Trophoblast cell (in vitro differentiated cells and primary cell): ENCODE measurements around the gene SFT2D3. TPM values are rescaled to one million over a fixed set of nuclear protein-coding genes. Genes with fewer than 3 reads are reported as not detected.

Experiments
- DNase-seq, 2 donors: peaks; one replicate each; pipeline ENCODE4 v3.0.0-alpha.2; 2016
- H2AFZ ChIP-seq: 2 replicates; pipeline ENCODE4 v1.6.1; 2013; ENCODE audit warnings: low read length, moderate library complexity, mild to moderate bottlenecking; ENCODE audit not compliant: insufficient read depth, poor library complexity
- H2AK5ac ChIP-seq: 2 replicates; pipeline ENCODE4 v1.6.1; 2013; ENCODE audit warnings: mild to moderate bottlenecking, low read length
- H2BK120ac ChIP-seq: 2 replicates; pipeline ENCODE4 v1.6.1; 2013; ENCODE audit warnings: low read length, mild to moderate bottlenecking, moderate library complexity; ENCODE audit not compliant: insufficient read depth, poor library complexity
- H2BK12ac ChIP-seq: 2 replicates; pipeline ENCODE4 v1.6.1; 2013; ENCODE audit warnings: mild to moderate bottlenecking, low read length, moderate library complexity
- H2BK5ac ChIP-seq: 2 replicates; pipeline ENCODE4 v1.6.1; 2013; ENCODE audit warnings: low read length, low read depth, moderate library complexity, mild to moderate bottlenecking; ENCODE audit not compliant: poor library complexity
- H3K14ac ChIP-seq: 2 replicates; pipeline ENCODE4 v1.6.1; 2013; ENCODE audit warnings: mild to moderate bottlenecking, low read length
- H3K18ac ChIP-seq: 2 replicates; pipeline ENCODE4 v1.6.1; 2013; ENCODE audit warnings: mild to moderate bottlenecking, low read length
- H3K23ac ChIP-seq: 2 replicates; pipeline ENCODE4 v1.6.1; 2013; ENCODE audit warnings: low read length
- H3K27ac ChIP-seq: 2 replicates; pipeline ENCODE4 v1.5.1; 2013; ENCODE audit warnings: low read depth, mild to moderate bottlenecking, inconsistent platforms, low read length, moderate library complexity
- H3K27me3 ChIP-seq: 2 replicates; pipeline ENCODE4 v1.6.1; 2013; ENCODE audit warnings: inconsistent platforms, mild to moderate bottlenecking, low read length, moderate library complexity; ENCODE audit not compliant: insufficient read depth
- H3K36me3 ChIP-seq, 2 experiments: 1 replicate in 1 of 2; 2 replicates in 1 of 2; pipeline ENCODE4 v1.6.1; 2013; ENCODE audit warnings: low read length in 2 of 2, mild to moderate bottlenecking in 2 of 2, moderate library complexity in 1 of 2; ENCODE audit not compliant: insufficient read depth in 2 of 2, control insufficient read depth in 1 of 2
- H3K4ac ChIP-seq: 2 replicates; pipeline ENCODE4 v1.6.1; 2013; ENCODE audit warnings: low read depth, mild to moderate bottlenecking, low read length, moderate library complexity
- H3K4me1 ChIP-seq, 2 experiments: 1 replicate in 1 of 2; 2 replicates in 1 of 2; pipeline ENCODE4 v1.6.1; 2013; ENCODE audit warnings: low read length in 2 of 2, mild to moderate bottlenecking in 2 of 2, moderate library complexity in 1 of 2; ENCODE audit not compliant: insufficient read depth in 2 of 2, control insufficient read depth in 1 of 2
- H3K4me2 ChIP-seq: 2 replicates; pipeline ENCODE4 v1.6.1; 2013; ENCODE audit warnings: inconsistent platforms, mild to moderate bottlenecking, low read length, moderate library complexity
- H3K4me3 ChIP-seq: 2 replicates; pipeline ENCODE4 v1.5.1; 2013; ENCODE audit warnings: mild to moderate bottlenecking, low read depth, low read length, inconsistent platforms
- H3K79me1 ChIP-seq: one replicate; pipeline ENCODE4 v1.6.1; 2013; ENCODE audit warnings: low read length
- H3K79me2 ChIP-seq: 2 replicates; pipeline ENCODE4 v1.6.1; 2013; ENCODE audit warnings: low read length, mild to moderate bottlenecking; ENCODE audit not compliant: control insufficient read depth, insufficient read depth, poor library complexity
- H3K9ac ChIP-seq: 2 replicates; pipeline ENCODE4 v1.6.1; 2013; ENCODE audit warnings: mild to moderate bottlenecking, low read length
- H3K9me3 ChIP-seq: 2 replicates; pipeline ENCODE4 v1.6.1; 2013; ENCODE audit warnings: low read depth, mild to moderate bottlenecking, control low read depth, inconsistent platforms, low read length; ENCODE audit not compliant: insufficient read depth
- H4K12ac ChIP-seq: 2 replicates; pipeline ENCODE4 v1.6.1; 2013; ENCODE audit warnings: low read depth, mild to moderate bottlenecking, low read length, moderate library complexity
- H4K8ac ChIP-seq: 2 replicates; pipeline ENCODE4 v1.6.1; 2013; ENCODE audit warnings: low read depth, mild to moderate bottlenecking, low read length, moderate library complexity
- H4K91ac ChIP-seq: one replicate; pipeline ENCODE4 v1.6.1; 2013; ENCODE audit warnings: low read depth, mild to moderate bottlenecking, low read length, moderate library complexity
- WGBS: extraction: QIAGEN DNeasy Blood & Tissue Kit; methylation state at CpG from one replicate; pipeline ENCODE4 v1.1.7; 2013; ENCODE audit warnings: missing lambda C conversion rate; ENCODE audit not compliant: insufficient read length, insufficient coverage; ENCODE audit errors: extremely low coverage; 5-methylcytosine and 5-hydroxymethylcytosine counted together
- polyA plus RNA-seq: library from polyadenylated mRNA; stranded (reverse); fragments of 200-250 nt; gene quantifications from 2 replicates; pipeline ENCODE4 v1.2.3, GENCODE V29; 2013

Gene SFT2D3, protein sequence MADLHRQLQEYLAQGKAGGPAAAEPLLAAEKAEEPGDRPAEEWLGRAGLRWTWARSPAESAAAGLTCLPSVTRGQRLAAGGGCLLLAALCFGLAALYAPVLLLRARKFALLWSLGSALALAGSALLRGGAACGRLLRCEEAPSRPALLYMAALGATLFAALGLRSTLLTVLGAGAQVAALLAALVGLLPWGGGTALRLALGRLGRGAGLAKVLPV
- 5.4 and 6.1 TPM in 2 replicates for polyA plus RNA-seq

DNA sequence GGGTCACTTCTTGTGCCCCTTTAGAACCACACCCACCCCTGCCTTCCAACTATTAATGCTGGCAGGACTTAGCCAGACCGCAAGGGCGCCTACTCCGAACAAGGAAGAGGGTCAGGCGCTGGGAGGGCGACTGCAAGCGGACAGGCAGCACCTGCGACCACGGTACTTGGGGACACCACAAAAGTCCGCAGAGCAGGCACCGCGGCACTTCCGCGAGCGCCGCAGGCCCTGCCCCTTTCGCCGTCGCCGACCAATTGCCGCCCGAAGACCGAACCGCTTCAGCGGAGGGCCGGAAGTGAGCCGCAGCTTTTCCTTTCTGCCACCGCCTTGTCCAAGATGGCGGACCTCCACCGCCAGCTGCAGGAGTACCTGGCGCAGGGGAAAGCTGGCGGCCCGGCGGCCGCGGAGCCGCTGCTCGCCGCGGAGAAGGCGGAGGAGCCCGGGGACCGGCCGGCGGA, at the start of gene SFT2D3:
Gene SFT2D3 (plus strand): TSS at position 305 of the 458 bp plus-strand sequence. CDS start 32 bp downstream, at position 337.
- H3K18ac ChIP-seq = peak within 1 kb of the TSS; percentile 80
- H2AFZ ChIP-seq = peak within 1 kb of the TSS; percentile 92
- no peak within 1 kb of the TSS for H3K23ac ChIP-seq
- peaks cover 5 to 9% of the 10 kb centered on the region in 2 experiments for H3K36me3 ChIP-seq
- H3K14ac ChIP-seq = peak within 1 kb of the TSS; percentile 98
- peak within 1 kb of the TSS; percentile 88 for H4K91ac ChIP-seq
- H2BK12ac ChIP-seq = no peak within 1 kb of the TSS
- H3K4me3 ChIP-seq = peak within 1 kb of the TSS; percentile 92
- peak within 1 kb of the TSS; percentile 94 for H4K8ac ChIP-seq
- peak within 1 kb of the TSS; percentile 84 for H2BK120ac ChIP-seq
- DNase-seq = peak; percentile 92 to 93
- H3K9me3 ChIP-seq = no peaks in the 10 kb centered on the region
- H3K27ac ChIP-seq = peak within 1 kb of the TSS; percentile 92
- H4K12ac ChIP-seq = peak within 1 kb of the TSS; percentile 92
- no CpG with 5 or more reads among the region's 44 CpGs for WGBS
- peak within 1 kb of the TSS; percentile 51 for H2AK5ac ChIP-seq
- peaks cover 9% of the 10 kb centered on the region for H3K79me2 ChIP-seq
- peaks cover 10% of the 10 kb centered on the region for H3K79me1 ChIP-seq
- H3K4ac ChIP-seq = peak within 1 kb of the TSS; percentile 77
- H2BK5ac ChIP-seq = peak within 1 kb of the TSS; percentile 93
- peak within 1 kb of the TSS; percentile 98 for H3K4me2 ChIP-seq
- no peaks in the 10 kb centered on the region for H3K27me3 ChIP-seq
- H3K4me1 ChIP-seq = peaks cover 5 to 10% of the 10 kb centered on the region in 2 experiments
- H3K9ac ChIP-seq = peak within 1 kb of the TSS; percentile 96

DNA sequence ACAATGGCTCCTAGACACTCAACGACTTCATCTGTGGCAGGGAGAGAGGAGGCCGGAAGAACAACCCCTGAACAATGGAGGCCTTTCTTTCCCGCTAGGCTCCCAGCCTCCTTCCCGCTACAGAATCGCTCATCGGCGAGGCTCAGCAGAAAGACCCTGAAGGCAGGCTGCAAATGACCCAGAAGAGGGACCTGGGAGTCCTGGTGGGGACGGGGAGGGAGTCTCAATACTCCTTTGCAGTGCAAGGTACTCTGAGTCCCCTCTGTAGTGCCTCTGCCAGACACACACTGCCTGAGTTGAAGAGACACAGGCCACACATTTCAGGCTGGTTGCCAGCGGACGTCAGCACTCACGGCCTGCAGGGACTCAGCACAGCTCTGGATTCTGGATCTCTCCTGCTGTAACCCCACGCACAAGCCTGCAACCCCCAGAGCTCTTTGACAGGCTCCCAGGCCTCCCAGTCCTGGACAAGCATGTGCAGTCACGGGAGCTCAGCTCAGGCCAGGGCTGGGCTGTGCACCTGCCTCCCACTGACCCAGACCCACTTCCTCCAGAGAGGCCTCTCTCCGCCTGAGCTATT, 49.2 kb upstream of the SFT2D3 start:
- Histone ChIP-seq H3K9ac (no peak overlapping the region), H3K27ac (peak overlapping the region; percentile 42), H3K9me3 (peaks cover 2% of the 10 kb centered on the region), H3K27me3 (no peaks in the 10 kb centered on the region), H3K79me2 (no peaks in the 10 kb centered on the region), H3K36me3 (peaks cover 0 to 2% of the 10 kb centered on the region in 2 experiments), H3K18ac (no peak overlapping the region), H3K4me3 (no peak overlapping the region), H2AK5ac (no peak overlapping the region), H3K79me1 (no peaks in the 10 kb centered on the region), H2BK5ac (no peak overlapping the region), H3K23ac (no peak overlapping the region), H2BK12ac (peak overlapping the region; percentile 7), H3K14ac (no peak overlapping the region), H3K4ac (no peak overlapping the region), H4K12ac (no peak overlapping the region), H4K8ac (no peak overlapping the region), H3K4me1 (peaks cover 12 to 17% of the 10 kb centered on the region in 2 experiments), H2AFZ (no peak overlapping the region), H3K4me2 (no peak overlapping the region), H2BK120ac (no peak overlapping the region), H4K91ac (no peak overlapping the region)
- no CpG with 5 or more reads among the region's 14 CpGs for WGBS
- DNase-seq = no peak

DNA sequence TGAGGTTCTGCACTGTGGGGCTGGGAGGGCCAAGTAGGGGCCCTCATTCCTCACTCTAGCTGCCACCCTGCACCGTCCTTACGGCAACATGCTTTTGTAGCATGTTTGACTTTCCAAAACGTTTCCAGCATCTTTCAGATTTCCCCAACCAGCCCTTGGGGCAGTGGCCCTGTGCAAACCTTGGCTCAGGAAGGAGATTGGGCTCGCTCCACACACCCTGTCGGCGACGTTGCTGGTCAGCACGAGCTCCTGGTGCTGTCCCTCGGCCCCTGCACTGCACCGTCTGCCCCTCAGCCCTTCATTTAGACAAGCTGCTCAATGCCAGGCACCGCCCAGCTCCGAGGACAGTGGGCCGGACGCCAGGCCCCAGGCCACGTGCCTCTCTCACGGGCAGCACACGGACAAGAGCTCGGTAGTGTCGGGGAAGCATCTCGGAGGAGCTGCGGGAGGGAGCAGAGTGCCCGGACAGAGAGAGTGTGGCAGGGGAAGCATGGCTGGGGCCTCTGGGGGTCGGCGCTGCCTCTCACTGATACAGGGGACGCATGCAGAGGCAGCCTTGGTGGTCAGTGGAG, 48.4 kb upstream of the SFT2D3 start:
- H3K9me3 ChIP-seq = peaks cover 2% of the 10 kb centered on the region

DNA sequence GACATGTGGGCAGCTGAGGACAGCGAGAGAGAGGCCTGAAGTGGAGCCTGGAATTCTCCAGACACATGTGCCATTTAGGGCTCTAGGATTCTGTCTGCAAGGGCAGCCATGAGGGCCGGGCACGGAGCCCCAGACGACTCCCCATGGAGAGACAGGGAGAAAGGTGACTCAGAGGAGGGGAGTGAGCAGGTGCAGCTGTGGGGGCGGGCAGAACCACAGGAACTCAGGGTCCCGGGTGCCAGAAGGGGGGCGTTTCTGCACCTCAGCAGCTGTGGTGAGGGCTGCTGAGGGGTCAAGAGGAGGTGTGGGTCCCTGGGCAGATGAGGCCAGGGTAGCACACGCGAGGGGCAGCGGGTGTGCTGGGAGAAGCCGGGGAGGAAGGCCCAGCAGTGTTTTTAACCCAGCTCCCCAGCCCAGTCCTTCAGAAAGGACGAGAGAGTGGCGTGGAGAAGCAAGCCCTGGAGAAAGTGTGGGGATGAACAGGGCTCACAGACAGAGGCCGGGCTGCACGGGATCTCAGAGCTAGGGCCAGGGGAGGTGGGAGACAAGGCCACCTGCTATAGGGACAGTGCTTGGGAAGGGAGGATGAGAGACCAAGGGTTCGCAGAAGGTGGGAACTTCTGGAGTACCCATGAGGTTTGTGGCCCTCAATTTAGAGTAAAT, 47.7 kb upstream of the SFT2D3 start:
- peaks cover 2% of the 10 kb centered on the region for H3K9me3 ChIP-seq
- H3K9ac ChIP-seq = no peak overlapping the region
- peak overlapping the region; percentile 11 for H2AK5ac ChIP-seq
- H3K14ac ChIP-seq = no peak overlapping the region
- WGBS = no CpG with 5 or more reads among the region's 16 CpGs
- no peak overlapping the region for H4K91ac ChIP-seq
- peaks cover 0 to 2% of the 10 kb centered on the region in 2 experiments for H3K36me3 ChIP-seq
- no peak overlapping the region for H3K23ac ChIP-seq
- H3K4me2 ChIP-seq = no peak overlapping the region
- H3K4me1 ChIP-seq = peaks cover 12 to 17% of the 10 kb centered on the region in 2 experiments
- H3K4me3 ChIP-seq = no peak overlapping the region
- no peaks in the 10 kb centered on the region for H3K27me3 ChIP-seq
- no peak overlapping the region for H2BK12ac ChIP-seq
- H3K79me2 ChIP-seq = no peaks in the 10 kb centered on the region
- H2BK120ac ChIP-seq = no peak overlapping the region
- no peak overlapping the region for H3K18ac ChIP-seq
- no peak for DNase-seq
- H2AFZ ChIP-seq = no peak overlapping the region
- H3K4ac ChIP-seq = no peak overlapping the region
- no peak overlapping the region for H2BK5ac ChIP-seq
- no peak overlapping the region for H3K27ac ChIP-seq
- H3K79me1 ChIP-seq = no peaks in the 10 kb centered on the region
- no peak overlapping the region for H4K8ac ChIP-seq
- H4K12ac ChIP-seq = no peak overlapping the region

More for the DNA sequence above, 48.4 kb upstream of the SFT2D3 start:
- no peak overlapping the region for H3K4me3 ChIP-seq
- H2AK5ac ChIP-seq = no peak overlapping the region
- no peaks in the 10 kb centered on the region for H3K79me2 ChIP-seq
- no peak overlapping the region for H4K91ac ChIP-seq
- H3K4me1 ChIP-seq = peaks cover 12 to 17% of the 10 kb centered on the region in 2 experiments
- no peak overlapping the region for H3K4ac ChIP-seq
- H4K12ac ChIP-seq = no peak overlapping the region
- DNase-seq = no peak
- WGBS = no CpG with 5 or more reads among the region's 25 CpGs
- no peak overlapping the region for H3K14ac ChIP-seq
- H3K79me1 ChIP-seq = no peaks in the 10 kb centered on the region
- H3K36me3 ChIP-seq = peaks cover 0 to 2% of the 10 kb centered on the region in 2 experiments
- H3K23ac ChIP-seq = no peak overlapping the region
- no peak overlapping the region for H4K8ac ChIP-seq
- no peak overlapping the region for H3K18ac ChIP-seq
- no peaks in the 10 kb centered on the region for H3K27me3 ChIP-seq
- H3K9ac ChIP-seq = no peak overlapping the region
- no peak overlapping the region for H3K4me2 ChIP-seq
- no peak overlapping the region for H2AFZ ChIP-seq
- H2BK12ac ChIP-seq = no peak overlapping the region
- no peak overlapping the region for H2BK5ac ChIP-seq
- no peak overlapping the region for H3K27ac ChIP-seq
- H2BK120ac ChIP-seq = no peak overlapping the region
